GM19240 (cell line): ENCODE results near the gene SHBG.
A peak's percentile ranks its signal among the peaks of the same experiment; 100 is the strongest.
"Not testable (repeated sequence)": the region's sequence is repeated elsewhere in the genome, so short reads cannot be mapped to it uniquely, and the experiment has no call there.

ENCODE experiments used
- DNase-seq: peaks from one replicate; pipeline ENCODE4 v3.0.0; 2011; ENCODE audit warnings: low spot score; ENCODE audit not compliant: insufficient read length

Gene SHBG

GRCh38 chr17:7611635-7612293 is 18.2 kb upstream of the SHBG start:
- no peak for DNase-seq

- no peak for DNase-seq
These were observed 17.7 kb upstream of the SHBG start for GRCh38 chr17:7612294-7612640.

DNA sequence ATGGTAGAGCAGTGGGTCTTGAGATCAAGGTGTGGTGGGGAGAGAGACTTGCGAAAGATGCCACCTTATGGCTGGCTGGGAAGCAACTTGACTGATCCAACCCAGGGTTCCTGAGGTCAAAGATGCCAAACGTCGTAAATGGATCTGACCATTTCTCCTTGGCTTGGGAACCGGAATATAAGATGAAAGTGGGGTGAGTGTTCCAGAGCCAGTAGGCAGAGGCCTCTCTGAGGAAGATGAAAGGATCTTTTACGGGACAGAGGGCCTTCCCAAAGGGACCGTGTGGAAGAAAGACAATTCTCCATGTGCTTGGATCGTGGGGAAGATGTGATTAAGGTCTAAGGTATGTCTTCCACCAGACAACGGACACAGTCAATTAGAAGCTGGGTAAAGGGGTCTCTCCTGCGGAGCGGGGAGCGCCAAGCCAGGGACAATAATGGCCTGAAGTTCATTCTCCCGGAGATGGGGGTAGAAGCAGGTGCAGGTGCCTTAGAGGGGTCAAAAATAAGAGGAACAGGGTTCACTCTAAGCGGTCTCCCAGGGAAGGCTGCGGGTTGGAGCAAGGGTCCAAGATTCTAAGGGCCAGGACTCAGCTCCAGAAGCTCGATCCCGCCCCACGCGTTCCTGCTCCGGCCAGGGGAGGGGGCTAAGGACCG is 16.0 kb upstream of the SHBG start:
- DNase-seq = no peak

- peak; percentile 90 for DNase-seq
These were observed 15.3 kb upstream of the SHBG start, which contains the start of gene FXR2 for GRCh38 chr17:7614425-7615264. Gene FXR2 (minus strand): TSS chr17:7614897. CDS start chr17:7614532, 365 bp downstream.

DNA sequence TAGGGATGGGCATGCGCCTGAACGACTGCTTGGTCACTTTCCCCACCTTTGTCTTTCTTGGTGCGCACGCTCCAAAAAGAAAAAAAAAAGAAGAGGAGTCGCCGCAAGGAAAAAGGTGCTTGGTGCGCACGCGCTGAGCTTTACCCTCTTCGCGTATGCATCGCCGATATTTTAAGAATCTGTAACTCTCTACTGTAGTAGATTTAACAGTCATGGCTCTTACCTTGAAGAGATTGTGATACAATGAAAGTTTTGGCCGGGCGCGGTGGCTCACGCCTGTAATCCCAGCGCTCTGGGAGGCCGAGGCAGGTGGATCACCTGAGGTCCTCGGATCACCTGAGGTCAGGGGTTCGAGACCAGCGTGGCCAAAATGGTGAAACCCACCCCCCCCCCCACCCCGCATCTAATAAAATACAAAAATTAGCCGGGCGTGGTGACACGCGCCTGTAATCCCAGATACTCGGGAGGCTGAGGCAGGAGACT is 14.6 kb upstream of the SHBG start:
- DNase-seq = no peak

GRCh38 chr17:7618608-7619007 is 11.3 kb upstream of the SHBG start:
- DNase-seq = no peak

GRCh38 chr17:7620835-7621234 is 9.1 kb upstream of the SHBG start:
- DNase-seq = no peak

DNA sequence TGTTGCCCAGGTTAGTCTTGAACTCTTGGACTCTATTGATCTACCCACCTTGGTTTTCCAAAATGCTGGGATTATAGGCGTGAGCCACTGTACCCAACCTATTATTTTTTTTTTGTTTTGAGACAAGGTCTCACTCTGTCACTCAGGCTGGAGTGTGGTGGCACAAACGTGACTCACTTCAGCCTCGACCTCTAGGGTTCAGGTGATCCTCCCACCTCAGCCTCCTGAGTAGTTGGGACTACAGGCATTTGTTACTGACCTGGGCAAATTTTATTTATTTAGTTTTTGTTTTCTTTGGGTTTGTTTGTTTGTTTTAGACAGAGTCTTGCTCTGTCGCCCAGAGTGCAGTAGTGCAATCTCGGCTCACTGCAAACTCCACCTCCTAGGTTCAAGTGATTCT is 6.3 kb upstream of the SHBG start:
- DNase-seq = no peak

DNA sequence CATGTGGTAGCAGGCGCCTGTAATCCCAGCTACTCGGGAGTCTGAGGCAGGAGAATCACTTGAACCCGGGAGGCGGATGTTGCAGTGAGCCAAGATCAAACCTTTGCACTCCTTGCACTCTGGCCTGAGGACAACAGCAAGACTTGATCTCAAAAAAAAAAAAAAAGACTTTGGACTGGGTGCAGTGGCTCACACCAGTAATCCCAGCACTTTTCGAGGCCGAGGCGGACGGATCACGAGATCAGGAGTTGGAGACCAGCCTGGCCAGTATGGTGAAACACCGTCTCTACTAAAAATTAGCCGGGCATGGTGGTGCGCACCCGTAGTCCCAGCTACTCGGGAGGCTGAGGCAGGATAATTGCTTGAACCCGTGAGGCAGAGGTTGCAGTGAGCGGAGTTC is 4.2 kb upstream of the SHBG start:
- DNase-seq = not testable (repeated sequence)

GRCh38 chr17:7626307-7626706 is 3.6 kb upstream of the SHBG start:
- no peak for DNase-seq

- DNase-seq = no peak
These were observed 3.0 kb upstream of the SHBG start for GRCh38 chr17:7626956-7627249.

DNA sequence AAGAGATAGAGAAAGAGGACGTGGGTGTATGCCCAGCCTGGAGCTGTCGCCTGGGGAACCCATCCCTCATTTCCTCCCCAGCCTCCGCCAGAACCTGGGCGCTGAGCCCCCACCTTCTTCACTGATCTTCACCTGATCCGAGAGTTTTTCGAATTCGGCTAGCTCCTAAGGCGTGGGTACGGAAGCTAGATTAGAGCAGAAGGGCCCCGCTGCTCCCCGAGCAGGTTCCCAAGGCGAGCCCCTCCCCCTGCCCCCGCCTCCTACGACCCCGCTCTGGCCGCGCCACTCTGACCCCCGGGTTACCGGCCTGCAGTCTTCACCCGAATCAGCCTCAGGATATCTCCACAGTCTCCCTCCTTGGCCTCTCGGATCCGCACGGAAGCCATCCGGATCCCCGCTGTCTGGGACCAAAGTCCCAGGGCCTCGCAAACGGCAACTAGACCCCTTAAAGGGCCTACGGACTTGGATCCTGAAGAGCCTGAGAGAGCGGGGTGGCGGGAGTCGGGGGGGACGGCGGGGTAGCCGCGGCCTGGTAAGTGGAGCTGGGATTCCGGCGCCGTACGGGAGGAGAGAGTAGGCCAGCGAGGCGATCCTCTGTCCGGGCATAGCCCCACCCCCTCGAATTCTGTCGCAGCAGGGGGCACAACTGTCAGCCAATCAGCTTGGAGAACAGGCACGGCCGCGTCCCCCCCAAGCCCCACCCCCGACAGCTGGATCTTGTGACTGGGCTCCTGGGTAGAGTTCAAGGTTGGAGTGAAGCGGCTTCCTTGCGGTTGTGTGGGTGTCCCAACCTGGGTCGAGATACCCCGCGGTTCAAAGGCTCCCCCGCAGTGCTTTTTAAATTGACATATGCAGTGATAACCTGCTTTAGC is 2.4 kb upstream of the SHBG start, which contains the start of gene SAT2:
Gene SAT2 (minus strand): TSS at position 572 of the 872 bp plus-strand sequence. CDS start 186 bp downstream, at position 386.
- DNase-seq = peak; percentile 94

DNA sequence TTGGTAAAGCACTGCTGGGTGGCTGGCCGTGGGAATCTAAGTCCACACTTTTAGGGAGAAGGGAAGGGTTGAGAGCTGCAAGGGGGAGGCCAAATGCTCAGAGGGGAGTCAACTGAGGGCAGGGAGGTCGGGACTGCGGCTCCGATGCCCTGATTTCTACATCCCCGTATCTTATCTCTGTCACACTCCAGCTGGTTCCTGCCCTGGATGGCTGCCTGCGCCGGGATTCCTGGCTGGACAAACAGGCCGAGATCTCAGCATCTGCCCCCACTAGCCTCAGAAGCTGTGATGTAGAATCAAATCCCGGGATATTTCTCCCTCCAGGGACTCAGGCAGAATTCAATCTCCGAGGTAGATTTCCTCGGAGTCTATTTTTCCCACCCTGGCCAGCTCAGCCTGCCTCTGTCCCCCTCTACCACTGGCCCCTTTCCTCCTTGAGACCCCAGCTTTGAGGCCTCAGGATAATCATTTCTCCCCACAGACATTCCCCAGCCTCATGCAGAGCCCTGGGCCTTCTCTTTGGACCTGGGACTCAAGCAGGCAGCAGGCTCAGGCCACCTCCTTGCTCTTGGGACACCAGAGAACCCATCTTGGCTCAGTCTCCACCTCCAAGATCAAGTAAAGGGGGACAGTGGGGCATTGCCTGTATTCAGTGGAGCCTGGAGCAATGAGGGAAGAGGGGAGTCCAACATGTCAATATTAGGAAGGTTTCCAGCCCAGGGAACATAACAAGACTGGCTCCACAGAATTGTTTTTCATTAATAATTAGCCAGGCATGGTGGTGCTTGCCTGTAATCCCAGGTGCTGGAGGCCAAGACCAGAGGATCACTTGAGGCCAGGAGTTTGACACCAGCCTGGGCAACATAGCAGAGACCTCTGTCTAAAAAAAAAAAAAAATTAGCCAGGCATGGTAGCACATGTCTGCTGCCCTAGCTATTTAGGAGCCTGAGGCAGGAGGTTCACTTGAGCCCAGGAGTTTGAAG is 1.8 kb downstream of the SHBG start:
- no peak for DNase-seq

- peak; percentile 60 for DNase-seq
These were observed 2.6 kb downstream of the SHBG start for GRCh38 chr17:7632492-7632894.

DNA sequence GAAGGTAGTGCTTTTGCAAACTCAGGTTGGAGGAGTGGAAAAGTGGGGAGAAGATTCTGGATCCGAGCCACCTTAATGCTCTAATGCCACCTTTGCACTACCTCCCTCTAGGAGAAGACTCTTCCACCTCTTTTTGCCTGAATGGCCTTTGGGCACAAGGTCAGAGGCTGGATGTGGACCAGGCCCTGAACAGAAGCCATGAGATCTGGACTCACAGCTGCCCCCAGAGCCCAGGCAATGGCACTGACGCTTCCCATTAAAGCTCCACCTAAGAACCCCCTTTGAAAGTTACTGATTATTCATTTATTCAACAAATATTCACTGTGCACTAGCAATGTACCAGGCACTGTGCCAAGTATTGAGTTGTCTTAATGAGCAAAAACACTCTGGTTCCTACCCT is 3.2 kb downstream of the SHBG start:
- DNase-seq = no peak

DNA sequence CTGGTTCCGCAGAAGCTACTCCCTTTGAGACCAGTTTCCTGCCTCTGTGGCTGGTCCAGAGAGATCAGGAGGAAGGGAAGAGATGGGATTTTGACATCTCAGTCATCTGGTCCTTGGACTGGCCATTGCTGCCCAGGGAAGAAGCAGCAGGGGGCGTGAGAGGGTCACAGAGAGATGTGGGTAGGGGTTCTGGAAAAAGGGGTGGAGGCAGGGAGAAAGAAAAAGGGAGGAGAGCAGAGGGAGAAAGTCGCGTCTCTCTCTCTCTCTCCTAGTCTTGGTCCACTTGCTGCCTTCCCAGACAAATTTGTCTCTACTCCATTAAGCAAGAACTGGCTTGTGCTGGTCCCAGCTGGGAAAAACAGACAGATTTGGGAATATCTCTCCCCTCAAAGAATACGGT is 4.4 kb downstream of the SHBG start:
- no peak for DNase-seq

GRCh38 chr17:7636163-7636562 is 6.2 kb downstream of the SHBG start:
- no peak for DNase-seq

DNA sequence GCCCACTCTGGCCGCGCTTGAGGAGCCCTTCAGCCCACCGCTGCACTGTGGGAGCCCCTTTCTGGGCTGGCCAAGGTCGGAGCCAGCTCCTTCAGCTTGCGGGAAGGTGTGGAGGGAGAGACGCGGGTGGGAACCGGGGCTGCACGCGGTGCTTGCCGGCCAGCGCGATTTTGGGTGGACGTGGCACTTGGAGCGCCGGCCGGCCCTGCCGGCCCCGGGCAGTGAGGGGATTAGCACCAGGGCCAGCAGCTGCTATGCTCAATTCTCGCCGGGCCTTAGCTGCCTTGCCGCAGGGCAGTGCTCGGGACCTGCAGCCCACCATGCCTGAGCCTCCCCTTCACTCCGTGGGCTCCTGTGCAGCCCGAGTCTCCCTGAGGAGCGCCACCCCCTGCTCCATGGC is 10.8 kb downstream of the SHBG start:
- no peak for DNase-seq

- DNase-seq = not testable (repeated sequence)
These were observed 11.7 kb downstream of the SHBG start for GRCh38 chr17:7641635-7642034.

- no peak for DNase-seq
These were observed 14.8 kb downstream of the SHBG start for GRCh38 chr17:7644775-7645174.
